IPS DF 19.7 (cell line): ENCODE measurements around the gene SPIB.
"Not testable (repeated sequence)": the region's sequence is repeated elsewhere in the genome, so short reads cannot be mapped to it uniquely, and the experiment has no call there.

ENCODE experiments used
- DNase-seq: peaks from one replicate; pipeline ENCODE4 v3.0.0-alpha.2; 2013; ENCODE audit warnings: low read depth, low spot score

Gene SPIB

GRCh38 chr19:50468818-50469217 is 50.1 kb downstream of the SPIB start:
- DNase-seq: no peak

- not testable (repeated sequence) for DNase-seq
Measured at GRCh38 chr19:50473336-50473735, 54.6 kb downstream of the SPIB start.

DNA sequence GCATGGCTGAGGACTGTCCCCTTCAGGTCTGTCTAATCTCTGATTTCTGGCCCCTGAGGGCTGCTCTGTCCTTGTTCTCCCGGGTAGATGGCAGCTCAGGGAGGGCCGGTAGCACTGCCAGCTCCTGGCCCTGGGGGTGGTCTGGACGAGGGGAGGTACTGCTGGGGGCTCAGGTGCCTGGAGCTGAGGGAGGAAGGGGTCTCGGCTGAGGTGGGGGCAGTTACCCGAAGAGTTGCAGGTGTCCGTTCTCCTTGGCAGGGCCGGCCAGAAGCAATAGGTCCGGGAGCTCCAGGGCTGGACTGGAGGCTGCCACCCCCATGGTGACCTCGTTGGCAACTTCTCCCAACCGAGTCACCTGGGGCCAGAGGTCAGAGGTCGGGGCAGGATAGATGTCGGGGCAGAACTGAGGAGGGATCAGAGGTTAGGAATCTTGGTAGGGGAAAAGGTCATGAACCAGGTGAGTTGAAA is 56.4 kb downstream of the SPIB start:
- DNase-seq: no peak

GRCh38 chr19:50475736-50476223 is 57.0 kb downstream of the SPIB start:
- no peak for DNase-seq

DNA sequence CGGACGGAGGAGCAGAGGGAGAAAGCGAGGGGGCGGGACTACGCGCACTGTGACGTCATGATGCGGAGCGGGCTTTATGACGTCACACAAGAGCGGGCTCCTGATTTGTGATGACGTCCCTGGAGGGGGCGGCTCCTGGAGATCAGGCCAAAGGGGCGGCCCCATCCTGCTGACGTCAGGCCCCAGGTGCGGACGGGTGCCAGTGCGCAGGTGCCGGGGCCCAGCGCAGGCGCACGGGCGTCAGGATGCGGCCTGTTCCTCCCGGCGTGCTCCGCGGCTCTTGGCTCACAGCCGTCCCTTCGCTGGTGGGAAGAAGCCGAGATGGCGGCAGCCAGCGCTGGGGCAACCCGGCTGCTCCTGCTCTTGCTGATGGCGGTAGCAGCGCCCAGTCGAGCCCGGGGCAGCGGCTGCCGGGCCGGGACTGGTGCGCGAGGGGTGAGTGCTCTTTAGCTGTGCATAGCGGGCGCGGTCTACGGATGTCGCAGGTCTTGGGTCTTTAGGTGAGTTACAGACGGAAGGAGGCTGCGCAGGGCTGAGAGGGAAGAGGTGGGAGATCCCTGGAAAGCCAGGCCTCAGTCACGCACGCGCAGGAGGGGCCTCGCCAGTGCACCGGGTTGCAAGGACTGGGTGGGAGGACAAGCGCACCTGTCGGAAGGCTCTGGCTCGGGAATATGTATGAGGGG is 57.6 kb downstream of the SPIB start, which contains the start of the genes EMC10 and GARIN5A:
TSS of gene EMC10 (plus strand) at position 284 of the 683 bp plus-strand sequence. CDS start at position 322, 38 bp downstream.
TSS of gene GARIN5A (minus strand) at position 625 of the 683 bp plus-strand sequence. CDS start at position 165, 460 bp downstream.
- DNase-seq: peak; percentile 61

- no peak for DNase-seq
Measured at GRCh38 chr19:50476907-50477238, 58.1 kb downstream of the SPIB start.

DNA sequence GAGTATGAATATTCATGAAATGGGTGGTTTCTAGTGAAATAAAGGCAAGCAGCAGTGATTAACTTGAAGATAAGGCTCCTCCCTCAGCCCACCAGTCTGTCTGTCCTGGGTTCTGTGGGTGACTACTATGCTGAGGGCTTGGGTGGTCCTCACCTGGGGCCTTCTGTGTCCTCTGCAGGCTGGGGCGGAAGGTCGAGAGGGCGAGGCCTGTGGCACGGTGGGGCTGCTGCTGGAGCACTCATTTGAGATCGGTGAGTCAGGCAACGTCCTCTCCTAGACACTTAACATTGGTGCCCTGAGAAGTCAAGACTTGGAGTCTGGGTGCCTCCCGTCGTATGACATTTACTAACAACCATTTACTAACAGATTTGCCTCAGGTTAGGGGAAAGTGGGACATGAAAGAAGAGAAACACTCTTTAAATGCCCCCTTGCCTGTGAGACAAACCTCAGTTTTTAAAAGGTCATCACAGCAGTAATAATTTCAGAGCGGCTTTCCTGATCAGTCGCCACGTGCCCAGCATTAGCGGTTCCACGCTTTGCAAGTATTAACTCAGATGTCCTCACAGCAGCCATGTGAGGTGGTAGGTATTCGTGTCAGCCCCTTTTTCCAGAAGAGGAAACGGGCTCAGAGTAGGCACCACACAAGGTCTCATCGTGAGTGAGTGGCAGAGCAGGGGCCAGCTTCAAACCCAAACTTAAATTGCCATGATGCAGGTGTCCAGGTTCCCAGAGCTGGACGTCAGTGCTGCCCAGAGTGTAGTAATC is 59.2 kb downstream of the SPIB start:
- DNase-seq: no peak

- no peak for DNase-seq
Measured at GRCh38 chr19:50478901-50479715, 60.4 kb downstream of the SPIB start.

GRCh38 chr19:50479761-50480251 is 61.1 kb downstream of the SPIB start:
- DNase-seq: no peak

DNA sequence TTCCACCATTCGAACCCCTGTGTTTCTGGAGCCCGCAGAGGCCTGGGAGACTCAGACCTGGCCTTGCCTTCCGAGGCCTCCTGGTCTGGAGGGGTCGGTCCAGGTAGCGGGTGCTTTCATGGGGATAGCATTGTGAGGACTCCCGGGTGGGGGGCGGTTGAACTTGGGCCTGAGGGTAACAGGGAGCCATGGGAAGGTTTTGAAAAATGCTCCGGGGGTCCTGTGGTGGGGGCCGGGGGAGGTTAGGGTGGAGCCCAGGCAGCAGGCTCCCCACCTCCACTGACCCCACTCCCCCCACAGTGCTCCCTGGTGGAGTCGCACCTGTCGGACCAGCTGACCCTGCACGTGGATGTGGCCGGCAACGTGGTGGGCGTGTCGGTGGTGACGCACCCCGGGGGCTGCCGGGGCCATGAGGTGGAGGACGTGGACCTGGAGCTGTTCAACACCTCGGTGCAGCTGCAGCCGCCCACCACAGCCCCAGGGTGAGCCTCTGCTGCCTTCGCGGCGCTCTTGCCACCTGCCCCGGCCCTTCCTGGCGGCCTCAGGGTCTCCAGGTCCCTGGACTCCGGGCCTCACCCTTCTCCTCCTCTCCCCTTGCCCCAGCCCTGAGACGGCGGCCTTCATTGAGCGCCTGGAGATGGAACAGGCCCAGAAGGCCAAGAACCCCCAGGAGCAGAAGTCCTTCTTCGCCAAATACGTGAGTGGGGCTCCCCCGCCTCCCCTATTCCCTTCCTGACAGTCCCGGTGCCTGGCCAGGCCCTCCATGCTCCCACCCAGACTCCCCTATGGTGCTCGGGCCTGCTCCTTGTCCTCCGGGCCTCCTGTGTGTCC is 61.8 kb downstream of the SPIB start:
- no peak for DNase-seq
